Measurements from ENCODE around the gene RPS15.

Gene RPS15

DNA sequence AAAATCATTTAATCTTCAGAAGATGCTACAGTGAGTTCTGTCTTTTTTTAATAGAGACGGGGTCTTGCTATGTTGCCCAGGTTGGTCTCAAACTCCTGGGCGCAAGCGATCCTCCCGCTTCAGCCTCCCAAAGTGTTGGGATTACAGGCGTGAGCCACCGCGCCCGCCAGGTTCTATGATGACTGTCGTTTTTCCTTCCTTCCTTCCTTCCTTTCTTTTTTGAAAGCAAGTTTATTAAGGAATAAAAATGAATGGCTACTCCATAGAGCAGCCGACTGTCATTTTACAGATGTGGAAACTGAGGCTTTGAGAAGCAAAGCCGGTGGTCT is 36.3 kb upstream of the RPS15 start:
- no peaks in the 10 kb centered on the region for H4K20me1 ChIP-seq (ENCODE audit: insufficient read depth)
- no peaks in the 10 kb centered on the region for H3K36me3 ChIP-seq (ENCODE audit: insufficient read depth)
- H3K4me3 ChIP-seq (IDR thresholded peaks at IDR 0.05; ENCODE audit: insufficient read depth, low read depth, low read length): no peak overlapping the region
- no peak overlapping the region; the same call in 1 of the 2 replicates for H3K9ac ChIP-seq
- no peaks in the 10 kb centered on the region for H3K27me3 ChIP-seq (ENCODE audit: insufficient read depth, low read depth)
- peak overlapping the region; percentile 71 for H2AFZ ChIP-seq (ENCODE audit: low read depth)
- H3K27ac ChIP-seq: no peak overlapping the region
- peaks cover 21% of the 10 kb centered on the region for H3K4me1 ChIP-seq (ENCODE audit: low read depth, poor library complexity, severe bottlenecking)
- H3K79me2 ChIP-seq (ENCODE audit: insufficient read depth, low read depth): no peaks in the 10 kb centered on the region
- no peak for TF ChIP-seq CTCF (conservative IDR thresholded peaks at IDR 0.05; ENCODE audit: low read depth, low read length)
- H3K4me2 ChIP-seq: peak overlapping the region; percentile 93

DNA sequence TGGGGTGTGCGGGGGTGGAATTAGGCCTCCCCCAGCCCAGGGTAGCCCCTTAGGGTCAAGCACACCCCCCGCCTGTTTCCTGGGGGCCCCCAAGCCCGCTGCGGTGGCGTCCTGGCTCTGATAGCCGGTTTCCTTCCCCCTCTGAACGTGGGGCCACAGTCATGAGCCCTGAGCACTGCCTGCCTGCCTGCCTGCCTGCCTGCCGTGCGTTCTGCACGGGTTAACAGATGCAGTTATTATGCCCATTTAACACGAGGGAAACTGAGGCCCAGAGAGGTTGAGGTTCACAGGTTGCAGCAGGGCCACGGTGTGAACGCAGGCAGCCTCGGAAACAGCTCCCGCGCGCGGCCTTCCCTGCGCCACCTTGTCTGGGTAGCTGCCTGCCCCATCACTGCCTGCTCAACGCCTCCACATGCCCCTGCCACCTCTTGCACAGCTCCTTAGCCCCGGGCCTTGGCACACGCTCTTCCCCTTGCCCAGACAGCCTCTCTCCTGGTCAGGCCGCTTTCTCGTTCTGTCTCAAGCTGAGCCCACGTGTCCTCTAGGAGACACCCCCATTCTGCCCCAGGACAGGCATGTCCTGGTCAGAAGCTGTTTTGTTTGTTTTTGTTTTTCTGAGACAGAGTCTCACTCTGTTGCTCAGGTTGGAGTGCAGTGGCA is 35.7 kb upstream of the RPS15 start:
- H3K4me3 ChIP-seq (IDR thresholded peaks at IDR 0.05; ENCODE audit: insufficient read depth, low read depth, low read length): no peak overlapping the region
- TF ChIP-seq CTCF (conservative IDR thresholded peaks at IDR 0.05; ENCODE audit: low read depth, low read length): no peak
- no peak overlapping the region for H2AFZ ChIP-seq (ENCODE audit: low read depth)
- H3K4me2 ChIP-seq: no peak overlapping the region; the same call in 1 of the 2 replicates
- no peaks in the 10 kb centered on the region for H3K79me2 ChIP-seq (ENCODE audit: insufficient read depth, low read depth)
- H3K27me3 ChIP-seq (ENCODE audit: insufficient read depth, low read depth): no peaks in the 10 kb centered on the region
- no peaks in the 10 kb centered on the region for H4K20me1 ChIP-seq (ENCODE audit: insufficient read depth)
- no peak overlapping the region for H3K9ac ChIP-seq
- H3K4me1 ChIP-seq (ENCODE audit: low read depth, poor library complexity, severe bottlenecking): peaks cover 21% of the 10 kb centered on the region
- H3K27ac ChIP-seq: no peak overlapping the region
- no peaks in the 10 kb centered on the region for H3K36me3 ChIP-seq (ENCODE audit: insufficient read depth)

DNA sequence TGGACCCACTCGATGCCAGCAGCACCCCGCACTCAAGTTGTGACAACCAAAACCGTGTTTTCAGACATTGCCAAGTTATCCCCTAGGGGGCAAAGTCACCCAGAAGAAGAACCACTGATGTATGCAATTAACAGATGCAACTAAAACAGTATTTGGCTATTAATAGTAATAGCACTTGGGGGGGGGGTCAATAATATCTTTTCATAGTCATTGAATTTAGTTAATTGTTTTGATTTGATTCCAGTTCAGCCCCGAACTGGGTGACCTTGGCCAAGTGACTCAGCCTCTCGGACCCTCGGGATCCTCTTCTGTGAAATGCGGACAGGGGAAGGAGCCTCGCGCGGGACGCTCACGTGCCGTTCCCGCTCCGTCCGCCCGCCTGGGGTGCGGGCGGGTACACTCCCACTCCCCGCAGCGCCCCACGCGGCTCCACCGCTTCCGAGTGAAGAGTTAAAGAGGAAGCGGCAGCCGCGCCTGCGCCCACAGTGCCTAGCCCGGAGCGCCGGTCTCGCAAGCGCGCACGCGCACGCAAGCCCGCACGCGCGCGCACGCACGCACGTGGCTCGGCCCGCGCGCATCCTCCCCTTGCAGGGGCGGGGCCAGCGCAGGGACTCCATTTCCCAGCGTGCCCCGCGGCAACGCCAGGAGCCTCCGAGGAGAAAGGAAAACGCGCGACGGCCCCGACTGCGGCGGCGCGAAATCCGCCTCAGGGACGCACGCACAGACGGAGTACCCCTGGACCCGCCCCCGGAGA is 31.2 kb upstream of the RPS15 start:
- peak; percentile 80 for TF ChIP-seq CTCF (conservative IDR thresholded peaks at IDR 0.05; ENCODE audit: low read depth, low read length)
- Histone ChIP-seq H3K4me2 (peak overlapping the region; percentile 58), H3K79me2 (ENCODE audit: insufficient read depth, low read depth) (peaks cover 42% of the 10 kb centered on the region), H3K4me3 (IDR thresholded peaks at IDR 0.05; ENCODE audit: insufficient read depth, low read depth, low read length) (no peak overlapping the region), H3K27ac (peak overlapping the region; percentile 62), H4K20me1 (ENCODE audit: insufficient read depth) (peaks cover 31% of the 10 kb centered on the region; the same call in 1 of the 2 replicates), H3K9ac (peak overlapping the region; percentile 70; the same call in 1 of the 2 replicates), H2AFZ (ENCODE audit: low read depth) (peak overlapping the region; percentile 55; the same call in 1 of the 2 replicates), H3K27me3 (ENCODE audit: insufficient read depth, low read depth) (no peaks in the 10 kb centered on the region), H3K36me3 (ENCODE audit: insufficient read depth) (no peaks in the 10 kb centered on the region), H3K4me1 (ENCODE audit: low read depth, poor library complexity, severe bottlenecking) (peaks cover 30% of the 10 kb centered on the region)

DNA sequence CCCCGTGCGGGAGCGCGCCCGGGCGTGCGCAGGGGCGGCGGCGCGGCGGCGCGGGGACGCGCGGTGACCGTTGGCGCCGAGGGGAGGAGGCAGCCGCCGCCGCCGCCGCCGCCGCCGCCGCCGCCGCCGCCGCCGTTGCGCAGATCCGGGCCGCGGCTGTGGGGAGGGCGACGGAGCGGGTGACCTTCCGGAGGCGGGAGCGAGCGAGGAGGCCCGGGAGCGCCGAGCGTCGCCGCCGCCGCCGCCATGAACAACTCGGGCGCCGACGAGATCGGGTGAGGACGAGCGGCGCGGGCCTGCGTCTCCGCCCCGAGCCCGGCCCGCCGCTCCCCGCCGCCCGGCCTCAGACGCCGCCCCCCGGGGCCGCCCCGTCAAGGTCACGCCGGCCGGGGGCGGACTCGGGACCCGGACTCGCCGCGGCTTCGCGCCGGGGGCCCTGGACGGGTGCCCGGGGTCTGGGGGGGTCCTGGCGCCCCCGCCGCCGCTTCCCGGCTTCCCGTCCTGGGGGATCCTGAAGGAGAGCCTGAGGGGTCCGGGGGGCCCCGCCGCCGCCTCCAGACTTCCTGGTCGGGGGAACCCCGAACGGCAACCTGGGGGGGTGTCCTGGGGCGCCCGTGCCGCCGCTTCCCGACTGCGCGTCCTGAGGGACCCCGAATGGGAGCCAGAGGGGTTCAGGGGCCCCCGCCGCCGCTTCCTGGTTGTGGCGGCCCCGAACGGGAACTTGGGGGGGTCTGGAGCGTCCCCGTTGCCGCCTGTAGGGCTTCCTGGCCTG is 30.5 kb upstream of the RPS15 start, which contains the start of gene DAZAP1:
Gene DAZAP1, plus strand, starts transcription at position 59 of the 772 bp plus-strand sequence. Its CDS starts 188 bp downstream, at position 247.
- H3K27me3 ChIP-seq (ENCODE audit: insufficient read depth, low read depth): no peaks in the 10 kb centered on the region
- H4K20me1 ChIP-seq (ENCODE audit: insufficient read depth): peaks cover 39% of the 10 kb centered on the region
- TF ChIP-seq CTCF (conservative IDR thresholded peaks at IDR 0.05; ENCODE audit: low read depth, low read length): no peak
- H3K9ac ChIP-seq: peak within 1 kb of the TSS; percentile 99
- H3K4me1 ChIP-seq (ENCODE audit: low read depth, poor library complexity, severe bottlenecking): peaks cover 30% of the 10 kb centered on the region
- H3K79me2 ChIP-seq (ENCODE audit: insufficient read depth, low read depth): peaks cover 49% of the 10 kb centered on the region
- no peaks in the 10 kb centered on the region for H3K36me3 ChIP-seq (ENCODE audit: insufficient read depth)
- H2AFZ ChIP-seq (ENCODE audit: low read depth): peak within 1 kb of the TSS; percentile 55; the same call in 1 of the 2 replicates
- H3K4me3 ChIP-seq (IDR thresholded peaks at IDR 0.05; ENCODE audit: insufficient read depth, low read depth, low read length): peak within 1 kb of the TSS; percentile 37
- peak within 1 kb of the TSS; percentile 76 for H3K4me2 ChIP-seq
- H3K27ac ChIP-seq: peak within 1 kb of the TSS; percentile 91

Measured in KMS-11 (cell line).